Adrenal gland (tissue), 12 donors: ENCODE results near the gene REEP1. TPM values are rescaled to one million over a fixed set of nuclear protein-coding genes. Genes with fewer than 3 reads are reported as not detected.

Experiments
- DNase-seq, 7 donors: peaks; one replicate each; pipeline ENCODE4 v3.0.0-alpha.2; 2019 to 2020
- H3K27ac ChIP-seq, 5 donors: fragments of 200-600 bp; sonication (generic) in 4 of 5; 1 replicate in 3 of 5; 2 replicates in 2 of 5; pipeline versions ENCODE4 v1.5.1 to v1.8.0; 2016 to 2020; ENCODE audit warnings: mild to moderate bottlenecking in 1 of 5
- H3K27me3 ChIP-seq: fragments of 200-600 bp; 2 replicates; pipeline ENCODE4 v1.8.0; 2021
- H3K36me3 ChIP-seq, 2 donors: fragments of 200-600 bp; replicated peaks in 1 of 2; 1 replicate in 1 of 2; 2 replicates in 1 of 2; pipeline versions ENCODE4 v1.5.1 to v1.8.0; 2018 to 2022
- H3K4me1 ChIP-seq, 2 donors: fragments of 200-600 bp; replicated peaks in 1 of 2; 1 replicate in 1 of 2; 2 replicates in 1 of 2; pipeline versions ENCODE4 v1.5.1 to v1.8.0; 2018 to 2021
- H3K4me3 ChIP-seq, 4 donors: fragments of 200-600 bp; sonication (generic) in 3 of 4; one replicate each; pipeline ENCODE4 v1.5.1; 2016 to 2018
- H3K9me3 ChIP-seq, 3 donors: fragments of 200-600 bp; sonication (generic) in 1 of 3; replicated peaks in 1 of 3; 1 replicate in 2 of 3; 2 replicates in 1 of 3; pipeline versions ENCODE4 v1.5.1 to v1.8.0; 2016 to 2021
- CTCF ChIP-seq, 6 experiments: fragments of 450-650 bp in 4 of 6; fragments of 200-600 bp in 2 of 6; sonication (generic) in 1 of 6; IDR thresholded peaks; 1 replicate in 5 of 6; 2 replicates in 1 of 6; pipeline versions ENCODE4 v1.5.1 to v1.8.0; 2016 to 2021; ENCODE audit warnings: antibody characterized with exemption in 6 of 6, mild to moderate bottlenecking in 2 of 6, moderate library complexity in 1 of 6
- POLR2A ChIP-seq, 2 donors: fragments of 450-650 bp; IDR thresholded peaks; one replicate each; pipeline ENCODE4 v1.6.1; 2017; ENCODE audit warnings: antibody characterized with exemption in 2 of 2, mild to moderate bottlenecking in 2 of 2, moderate library complexity in 1 of 2
- WGBS, 4 donors: extraction: QIAGEN DNeasy Blood & Tissue Kit in 2 of 4; methylation state at CpG; one replicate each; pipeline versions ENCODE4 v1.1.5 to v1.1.7; 2013 to 2017; 5-methylcytosine and 5-hydroxymethylcytosine counted together
- intact Hi-C, 2 donors: fragments of 100-400 bp; cut with DNase I; formaldehyde crosslinking; loops; one replicate each; pipeline versions ENCODE4 v1.14.1 to v1.15.0; 2022 to 2023
- polyA plus RNA-seq, 3 donors: library from polyadenylated mRNA; stranded (reverse); fragments of 200-250 nt in 2 of 3; fragments of 350-450 nt in 1 of 3; fragmentation: Illumina TruSeq in 1 of 3; extraction: RNeasy Lipid Tissue Mini Kit (QIAGEN cat#74804) in 1 of 3; gene quantifications; one replicate each; pipeline ENCODE4 v1.2.3, GENCODE V29; 2013 to 2014
- total RNA-seq, 9 donors: library from RNA; depleted of rRNA in 4 of 9; stranded (reverse); fragments of >200 nt in 4 of 9; fragments of 120-200 nt in 1 of 9; fragmentation: NEBNext Ultra II Directional in 1 of 9; extraction: Animal tissue kit (Norgen Biotek cat#: 25700) in 1 of 9; gene quantifications; one replicate each; pipeline versions ENCODE4 v1.1.0 to v1.2.4, GENCODE V29; 2013 to 2023
- donor health status: healthy with polysubstance abuse.
- donor health status: Bipolar disorder and iron deficiency.
- donor health status: DM: yes; HTN: yes; CAD: no.
- donor health status: DM: no; HTN: no; CAD: no.
- donor health status: DM: no; HTN: no; CAD: no.
- donor health status: DM: yes; HTN: yes; CAD: no.

Gene REEP1
- total and polyA plus RNA-seq, 12 donors = 0.36 to 9.3 (median 3.1) TPM

GRCh38 chr2:86214503-86214832 is 123.0 kb downstream of the REEP1 start:
- H3K27ac ChIP-seq = no peak overlapping the region
- TF ChIP-seq POLR2A (IDR thresholded peaks at IDR 0.05) (no peak), CTCF (IDR thresholded peaks at IDR 0.05) (no peak)
- intact Hi-C loops = no loop called here

GRCh38 chr2:86213699-86214502 is 123.5 kb downstream of the REEP1 start:
- H3K27ac ChIP-seq = no peak overlapping the region

More at GRCh38 chr2:86214503-86214832, 123.0 kb downstream of the REEP1 start:
- H3K9me3 ChIP-seq = no peaks in the 10 kb centered on the region
- no peak for DNase-seq
- H3K36me3 ChIP-seq = peaks cover 0 to 32% of the 10 kb centered on the region in 2 donors
- no peak overlapping the region for H3K4me3 ChIP-seq
- no peaks in the 10 kb centered on the region for H3K4me1 ChIP-seq
- H3K27me3 ChIP-seq = no peaks in the 10 kb centered on the region
- WGBS, 4 donors = 89 to 96% (median 95%) methylated on average over 2 of the region's 2 CpGs

GRCh38 chr2:86213056-86213455 is 124.4 kb downstream of the REEP1 start:
- Histone ChIP-seq H3K27me3 (no peaks in the 10 kb centered on the region), H3K4me3 (no peak overlapping the region), H3K36me3 (peaks cover 0 to 46% of the 10 kb centered on the region in 2 donors), H3K27ac (no peak overlapping the region), H3K4me1 (no peaks in the 10 kb centered on the region), H3K9me3 (no peaks in the 10 kb centered on the region)
- TF ChIP-seq CTCF (IDR thresholded peaks at IDR 0.05) (no peak), POLR2A (IDR thresholded peaks at IDR 0.05) (no peak)
- 55 to 76% (median 70%) methylated on average over 1 of the region's 1 CpG for WGBS, 4 donors
- intact Hi-C loops = no loop called here
- no peak for DNase-seq

More at GRCh38 chr2:86213699-86214502, 123.5 kb downstream of the REEP1 start:
- Histone ChIP-seq H3K27me3 (no peaks in the 10 kb centered on the region), H3K36me3 (peaks cover 0 to 38% of the 10 kb centered on the region in 2 donors), H3K4me1 (no peaks in the 10 kb centered on the region), H3K4me3 (no peak overlapping the region), H3K9me3 (no peaks in the 10 kb centered on the region)
- DNase-seq = no peak
- WGBS, 4 donors = 54 to 57% (median 55%) methylated on average over 4 of the region's 4 CpGs
- TF ChIP-seq POLR2A (IDR thresholded peaks at IDR 0.05) (no peak), CTCF (IDR thresholded peaks at IDR 0.05) (no peak)
- intact Hi-C loops = no loop called here

GRCh38 chr2:86211796-86212188 is 125.6 kb downstream of the REEP1 start:
- Histone ChIP-seq H3K27me3 (no peaks in the 10 kb centered on the region), H3K4me1 (no peaks in the 10 kb centered on the region), H3K9me3 (no peaks in the 10 kb centered on the region), H3K4me3 (no peak overlapping the region), H3K36me3 (peaks cover 0 to 59% of the 10 kb centered on the region in 2 donors), H3K27ac (no peak overlapping the region)
- intact Hi-C loops = no loop called here
- WGBS, 4 donors = 93 to 94% (median 93%) methylated on average over 2 of the region's 2 CpGs
- no peak for TF ChIP-seq POLR2A (IDR thresholded peaks at IDR 0.05)
- TF ChIP-seq CTCF (IDR thresholded peaks at IDR 0.05) = no peak
- no peak for DNase-seq
